ENCODE data around the gene MISP. TPM values are rescaled to one million over a fixed set of nuclear protein-coding genes. Genes with fewer than 3 reads are reported as not detected.
"Not testable (repeated sequence)": the region's sequence is repeated elsewhere in the genome, so short reads cannot be mapped to it uniquely, and the experiment has no call there.

The MISP gene
- 0.03 and 0.08 TPM in 2 replicates for polyA plus RNA-seq (2012; rRNA removed)
- polyA plus RNA-seq (2012; cell fraction: cytosol; rRNA removed): 0.05 TPM in 2 replicates
- polyA plus RNA-seq (2012; cell fraction: nucleus; rRNA removed): 0.06 TPM in 2 replicates

GRCh38 chr19:750640-751423, at the start of gene MISP:
Gene MISP, plus strand, starts transcription at chr19:751112. Its CDS starts 5,835 bp downstream, at chr19:756947.
- WGBS (ENCODE audit: low lambda C conversion rate): 40% methylated on average over 7 of the region's 31 CpGs
- Histone ChIP-seq H3K4me3 (ENCODE audit: low read depth in 2 of 2, low read length in 1 of 2) (no peak within 1 kb of the TSS), H3F3A (replicated peaks; ENCODE audit: insufficient read depth) (peaks cover 2% of the 10 kb centered on the region), H3K9me3 (no peaks in the 10 kb centered on the region), H3K27me3 (ENCODE audit: insufficient read depth) (no peaks in the 10 kb centered on the region), H3K36me3 (replicated peaks in 1 of 2; ENCODE audit: control insufficient read depth in 1 of 2, insufficient read depth in 2 of 2, low read length in 1 of 2) (no peaks in the 10 kb centered on the region), H3K9me2 (no peaks in the 10 kb centered on the region), H3K4me1 (ENCODE audit: control insufficient read depth in 1 of 2, insufficient read depth in 2 of 2, low read depth in 1 of 2, low read length in 1 of 2) (no peaks in the 10 kb centered on the region), H2AFZ (ENCODE audit: low read depth) (peak within 1 kb of the TSS; percentile 88; the same call in 1 of the 2 replicates), H3K79me2 (ENCODE audit: insufficient read depth) (no peaks in the 10 kb centered on the region), H4K20me1 (ENCODE audit: insufficient read depth) (no peaks in the 10 kb centered on the region), H3K9ac (peak within 1 kb of the TSS; percentile 60; the same call in 1 of the 2 replicates), H3K27ac (ENCODE audit: low read depth in 2 of 2, low read length in 1 of 2) (peak within 1 kb of the TSS in 1 of 2 experiments; percentile 59; a peak in 2 of 4 replicates), H3K4me2 (peak within 1 kb of the TSS; percentile 40)
- DNase-seq: no peak
- CTCF ChIA-PET: no interaction called here
- POLR2A ChIA-PET: no interaction called here
- TF ChIP-seq MXI1 (IDR thresholded peaks at IDR 0.05; ENCODE audit: low read depth, low read length) (no peak), NFIC (IDR thresholded peaks at IDR 0.05; ENCODE audit: borderline replicate concordance) (no peak), POLR2AphosphoS5 (IDR thresholded peaks at IDR 0.05; ENCODE audit: low read depth, low read length) (no peak), GABPA (IDR thresholded peaks at IDR 0.05; ENCODE audit: low read depth) (no peak), EP300 (IDR thresholded peaks at IDR 0.05; ENCODE audit: borderline replicate concordance in 1 of 2, low read depth in 1 of 2, low read length in 1 of 2) (no peak), EZH2phosphoT487 (IDR thresholded peaks at IDR 0.05; ENCODE audit: borderline replicate concordance, low read depth) (no peak), MEF2A (IDR thresholded peaks at IDR 0.05; ENCODE audit: borderline replicate concordance, low read depth) (no peak), USF2 (IDR thresholded peaks at IDR 0.05; ENCODE audit: borderline replicate concordance, low read depth, low read length) (no peak), ELF1 (IDR thresholded peaks at IDR 0.05) (no peak), FOXJ3 (CRISPR knock-in tag; IDR thresholded peaks at IDR 0.05) (no peak)
- TF ChIP-seq, protein P1, sequence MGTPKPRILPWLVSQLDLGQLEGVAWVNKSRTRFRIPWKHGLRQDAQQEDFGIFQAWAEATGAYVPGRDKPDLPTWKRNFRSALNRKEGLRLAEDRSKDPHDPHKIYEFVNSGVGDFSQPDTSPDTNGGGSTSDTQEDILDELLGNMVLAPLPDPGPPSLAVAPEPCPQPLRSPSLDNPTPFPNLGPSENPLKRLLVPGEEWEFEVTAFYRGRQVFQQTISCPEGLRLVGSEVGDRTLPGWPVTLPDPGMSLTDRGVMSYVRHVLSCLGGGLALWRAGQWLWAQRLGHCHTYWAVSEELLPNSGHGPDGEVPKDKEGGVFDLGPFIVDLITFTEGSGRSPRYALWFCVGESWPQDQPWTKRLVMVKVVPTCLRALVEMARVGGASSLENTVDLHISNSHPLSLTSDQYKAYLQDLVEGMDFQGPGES (IDR thresholded peaks at IDR 0.05; ENCODE audit: low read depth, low read length): no peak

DNA sequence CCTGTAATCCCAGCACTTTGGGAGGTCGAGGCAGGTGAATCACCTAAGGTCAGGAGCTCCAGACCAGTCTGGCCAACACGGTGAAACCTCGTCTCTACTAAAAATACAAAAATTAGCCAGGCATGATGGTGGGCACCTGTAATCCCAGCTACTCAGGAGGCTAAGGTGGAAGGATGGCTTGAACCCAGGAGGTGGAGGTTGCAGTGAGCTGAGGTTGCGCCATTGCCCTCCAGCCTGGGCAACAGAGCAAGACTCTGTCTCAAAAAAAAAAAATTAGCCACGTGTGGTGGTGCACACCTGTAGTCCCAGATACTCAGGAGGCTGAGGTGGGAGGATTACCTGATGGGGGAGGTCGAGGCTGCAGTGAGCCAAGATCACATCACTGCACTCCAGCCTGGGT, 48.1 kb upstream of the MISP start:
- POLR2A ChIA-PET: interaction anchor here (2.1 kb wide), 1 partner anchor 23 kb away, joined by 6 read pairs; no protein-coding TSS in a partner anchor
- not testable (repeated sequence) for H3K9ac ChIP-seq

More for the DNA sequence above, 48.1 kb upstream of the MISP start:
- H3K27me3 ChIP-seq (ENCODE audit: insufficient read depth); H3K27ac ChIP-seq (ENCODE audit: low read depth in 2 of 2, low read length in 1 of 2); H3K4me3 ChIP-seq (ENCODE audit: low read depth in 2 of 2, low read length in 1 of 2); H3K4me1 ChIP-seq (ENCODE audit: control insufficient read depth in 1 of 2, insufficient read depth in 2 of 2, low read depth in 1 of 2, low read length in 1 of 2); H2AFZ ChIP-seq (ENCODE audit: low read depth); H3K36me3 ChIP-seq (replicated peaks in 1 of 2; ENCODE audit: control insufficient read depth in 1 of 2, insufficient read depth in 2 of 2, low read length in 1 of 2); DNase-seq; H4K20me1 ChIP-seq (ENCODE audit: insufficient read depth); H3K9me2 ChIP-seq; H3K79me2 ChIP-seq (ENCODE audit: insufficient read depth); H3K4me2 ChIP-seq; H3K9me3 ChIP-seq; H3F3A ChIP-seq (replicated peaks; ENCODE audit: insufficient read depth): not testable (repeated sequence)
- 73% methylated on average over 6 of the region's 6 CpGs for WGBS (ENCODE audit: low lambda C conversion rate)
- CTCF ChIA-PET: interaction anchor here (0.6 to 4.3 kb wide), 4 partner anchors 24 to 119 kb away, joined by 3 to 27 read pairs (median 6); no protein-coding TSS in a partner anchor

Data from SK-N-SH (cell line).